Measurements from ENCODE around the gene TYK2. TPM values are rescaled to one million over a fixed set of nuclear protein-coding genes. Genes with fewer than 3 reads are reported as not detected.

The TYK2 gene
- total and polyA plus RNA-seq, 9 of the 15 experiments (the other 6 are each of a cell fraction or from before 2014, with no cell fraction given) = 15.0 to 182 (median 85.9) TPM

GRCh38 chr19:10416380-10417257 is 36.2 kb upstream of the TYK2 start (continued):
- TF ChIP-seq FOXP4 (CRISPR knock-in tag; IDR thresholded peaks at IDR 0.05; ENCODE audit: borderline replicate concordance) (0 out of 2 replicates have a peak, but pooled peaks have one; percentile 58), HMBOX1 (IDR thresholded peaks at IDR 0.05) (no peak), CBX5 (IDR thresholded peaks at IDR 0.05; ENCODE audit: borderline replicate concordance, low read depth) (no peak), ETS1 (conservative IDR thresholded peaks at IDR 0.05; ENCODE audit: control insufficient read depth, low read depth, low read length) (peak; percentile 64; the same call in 1 of the 2 replicates), KDM4B (IDR thresholded peaks at IDR 0.05; ENCODE audit: borderline replicate concordance in 2 of 2, low read depth in 1 of 2) (peak in 1 of 2 experiments; percentile 92; a peak in 2 of 4 replicates), BMI1 (IDR thresholded peaks at IDR 0.05; ENCODE audit: low read length) (peak; percentile 97), RNF219 (CRISPR knock-in tag; IDR thresholded peaks at IDR 0.05) (no peak), ZNF316 (IDR thresholded peaks at IDR 0.05) (no peak), PCBP2 (IDR thresholded peaks at IDR 0.05; ENCODE audit: low read depth, low read length, poor library complexity, severe bottlenecking) (no peak), PYGO2 (tag; IDR thresholded peaks at IDR 0.05) (no peak), PURB (CRISPR knock-in tag; IDR thresholded peaks at IDR 0.05; ENCODE audit: low read depth) (no peak), TBP (optimal IDR thresholded peaks at IDR 0.05; ENCODE audit: low read depth, low read length) (peak; percentile 62), ZNF274 (IDR thresholded peaks at IDR 0.05; ENCODE audit: borderline replicate concordance, low read depth, low read length) (no peak; the same call in 1 of the 2 replicates), GTF2B (IDR thresholded peaks at IDR 0.05; ENCODE audit: extremely low read depth, insufficient read length) (no peak), IFI16 (CRISPR knock-in tag; IDR thresholded peaks at IDR 0.05) (no peak), U2AF2 (optimal IDR thresholded peaks at IDR 0.05; ENCODE audit: low read depth, low read length) (no peak), PRPF4 (IDR thresholded peaks at IDR 0.05; ENCODE audit: insufficient read depth, low read depth, low read length, poor library complexity, severe bottlenecking) (no peak), SLC30A9 (CRISPR knock-in tag; IDR thresholded peaks at IDR 0.05) (no peak), IRF2 (CRISPR knock-in tag; IDR thresholded peaks at IDR 0.05) (no peak), SUPT5H (IDR thresholded peaks at IDR 0.05) (peak; percentile 56)

Data from K562 (cell line).